HG03575 (cell line): Measurements from ENCODE around the gene COL15A1.

Experiments
- ATAC-seq: cut with Tn5 transposase; IDR thresholded peaks from one replicate; pipeline ENCODE4 v1.9.1; 2021; ENCODE audit not compliant: unreplicated experiment, insufficient number of reproducible peaks, low FRiP score; ENCODE audit errors: extremely low read depth

Gene COL15A1

GRCh38 chr9:99039505-99040182, 95.9 kb downstream of the COL15A1 start:
- no peak for ATAC-seq

- no peak for ATAC-seq
Measured at GRCh38 chr9:99040251-99040900, 96.7 kb downstream of the COL15A1 start.

- ATAC-seq: no peak
Measured at GRCh38 chr9:99040911-99041582, 97.3 kb downstream of the COL15A1 start.

GRCh38 chr9:99041618-99042017, 97.9 kb downstream of the COL15A1 start:
- ATAC-seq: no peak

GRCh38 chr9:99042620-99043019, 98.9 kb downstream of the COL15A1 start:
- no peak for ATAC-seq

- ATAC-seq: no peak
Measured at GRCh38 chr9:99044827-99045226, 101.1 kb downstream of the COL15A1 start.

- no peak for ATAC-seq
Measured at GRCh38 chr9:99046068-99046467, 102.4 kb downstream of the COL15A1 start.

- ATAC-seq: no peak
Measured at GRCh38 chr9:99046542-99047071, 102.9 kb downstream of the COL15A1 start.

- ATAC-seq: no peak
Measured at GRCh38 chr9:99049228-99049627, 105.5 kb downstream of the COL15A1 start.

- no peak for ATAC-seq
Measured at GRCh38 chr9:99049641-99050040, 105.9 kb downstream of the COL15A1 start.

- ATAC-seq: no peak
Measured at GRCh38 chr9:99050292-99050911, 106.7 kb downstream of the COL15A1 start.

- no peak for ATAC-seq
Measured at GRCh38 chr9:99050924-99051323, 107.2 kb downstream of the COL15A1 start.

GRCh38 chr9:99051406-99051805, 107.7 kb downstream of the COL15A1 start:
- no peak for ATAC-seq

GRCh38 chr9:99051851-99052250, 108.1 kb downstream of the COL15A1 start:
- no peak for ATAC-seq

- no peak for ATAC-seq
Measured at GRCh38 chr9:99052815-99053715, 109.4 kb downstream of the COL15A1 start.

GRCh38 chr9:99054581-99054980, 110.9 kb downstream of the COL15A1 start:
- no peak for ATAC-seq

GRCh38 chr9:99055384-99055783, 111.7 kb downstream of the COL15A1 start:
- no peak for ATAC-seq

- no peak for ATAC-seq
Measured at GRCh38 chr9:99056186-99056585, 112.5 kb downstream of the COL15A1 start.
